ENCODE data around the gene DAPP1.
A peak's percentile ranks its signal among the peaks of the same experiment; 100 is the strongest.

The DAPP1 gene

GRCh38 chr4:99852199-99852749, 35.6 kb downstream of the DAPP1 start:
- no peak overlapping the region for H3K4me3 ChIP-seq (ENCODE audit: low read depth, low read length)

GRCh38 chr4:99853190-99853589, 36.6 kb downstream of the DAPP1 start:
- H3K4me3 ChIP-seq (ENCODE audit: low read depth, low read length): no peak overlapping the region

- no peak overlapping the region for H3K4me3 ChIP-seq (ENCODE audit: low read depth, low read length)
Measured at GRCh38 chr4:99853999-99854398, 37.4 kb downstream of the DAPP1 start.

- H3K4me3 ChIP-seq (ENCODE audit: low read depth, low read length): no peak overlapping the region
Measured at GRCh38 chr4:99855678-99856077, 39.1 kb downstream of the DAPP1 start.

GRCh38 chr4:99856166-99856565, 39.5 kb downstream of the DAPP1 start:
- H3K4me3 ChIP-seq (ENCODE audit: low read depth, low read length): no peak overlapping the region

GRCh38 chr4:99857307-99857706, 40.7 kb downstream of the DAPP1 start:
- H3K4me3 ChIP-seq (ENCODE audit: low read depth, low read length): no peak overlapping the region

GRCh38 chr4:99859618-99860017, 43.0 kb downstream of the DAPP1 start:
- no peak overlapping the region for H3K4me3 ChIP-seq (ENCODE audit: low read depth, low read length)

- no peak overlapping the region for H3K4me3 ChIP-seq (ENCODE audit: low read depth, low read length)
Measured at GRCh38 chr4:99860521-99860920, 43.9 kb downstream of the DAPP1 start.

- no peak overlapping the region for H3K4me3 ChIP-seq (ENCODE audit: low read depth, low read length)
Measured at GRCh38 chr4:99861120-99861905, 44.7 kb downstream of the DAPP1 start.

- H3K4me3 ChIP-seq (ENCODE audit: low read depth, low read length): no peak overlapping the region
Measured at GRCh38 chr4:99863804-99864203, 47.2 kb downstream of the DAPP1 start.

- no peak overlapping the region for H3K4me3 ChIP-seq (ENCODE audit: low read depth, low read length)
Measured at GRCh38 chr4:99868126-99868596, 51.5 kb downstream of the DAPP1 start.

- no peak overlapping the region for H3K4me3 ChIP-seq (ENCODE audit: low read depth, low read length)
Measured at GRCh38 chr4:99872570-99872969, 55.9 kb downstream of the DAPP1 start.

GRCh38 chr4:99875071-99875470, 58.4 kb downstream of the DAPP1 start:
- H3K4me3 ChIP-seq (ENCODE audit: low read depth, low read length): no peak overlapping the region

GRCh38 chr4:99876946-99877345, 60.3 kb downstream of the DAPP1 start:
- no peak overlapping the region for H3K4me3 ChIP-seq (ENCODE audit: low read depth, low read length)

GRCh38 chr4:99878604-99879003, 62.0 kb downstream of the DAPP1 start:
- H3K4me3 ChIP-seq (ENCODE audit: low read depth, low read length): no peak overlapping the region

- no peak overlapping the region for H3K4me3 ChIP-seq (ENCODE audit: low read depth, low read length)
Measured at GRCh38 chr4:99879458-99879857, 62.8 kb downstream of the DAPP1 start.

GRCh38 chr4:99885063-99885664, 68.5 kb downstream of the DAPP1 start:
- no peak overlapping the region for H3K4me3 ChIP-seq (ENCODE audit: low read depth, low read length)

- H3K4me3 ChIP-seq (ENCODE audit: low read depth, low read length): no peak overlapping the region
Measured at GRCh38 chr4:99885687-99886086, 69.1 kb downstream of the DAPP1 start.

- no peak overlapping the region for H3K4me3 ChIP-seq (ENCODE audit: low read depth, low read length)
Measured at GRCh38 chr4:99886146-99886545, 69.5 kb downstream of the DAPP1 start.

GRCh38 chr4:99887837-99888236, 71.2 kb downstream of the DAPP1 start:
- H3K4me3 ChIP-seq (ENCODE audit: low read depth, low read length): no peak overlapping the region

- no peak overlapping the region for H3K4me3 ChIP-seq (ENCODE audit: low read depth, low read length)
Measured at GRCh38 chr4:99891351-99891750, 74.7 kb downstream of the DAPP1 start.

GRCh38 chr4:99893029-99893428, 76.4 kb downstream of the DAPP1 start:
- peak overlapping the region; percentile 92 for H3K4me3 ChIP-seq (ENCODE audit: low read depth, low read length)
